DND-41 (cell line): ENCODE results near the gene LTBP1.
A peak's percentile ranks its signal among the peaks of the same experiment; 100 is the strongest.

Source experiments
- EZH2 ChIP-seq: IDR thresholded peaks from 3 replicates; pipeline ENCODE4 v1.6.1; 2012; ENCODE audit warnings: borderline replicate concordance, low read depth, mild to moderate bottlenecking, moderate library complexity, low read length, inconsistent platforms; ENCODE audit not compliant: severe bottlenecking
- TF ChIP-seq, protein P1 (sequence below): IDR thresholded peaks from 2 replicates; pipeline ENCODE4 v1.5.1; 2012; ENCODE audit warnings: borderline replicate concordance, low read length, moderate library complexity, mild to moderate bottlenecking; ENCODE audit not compliant: poor library complexity, severe bottlenecking; ENCODE audit errors: extremely low read depth

DNA sequence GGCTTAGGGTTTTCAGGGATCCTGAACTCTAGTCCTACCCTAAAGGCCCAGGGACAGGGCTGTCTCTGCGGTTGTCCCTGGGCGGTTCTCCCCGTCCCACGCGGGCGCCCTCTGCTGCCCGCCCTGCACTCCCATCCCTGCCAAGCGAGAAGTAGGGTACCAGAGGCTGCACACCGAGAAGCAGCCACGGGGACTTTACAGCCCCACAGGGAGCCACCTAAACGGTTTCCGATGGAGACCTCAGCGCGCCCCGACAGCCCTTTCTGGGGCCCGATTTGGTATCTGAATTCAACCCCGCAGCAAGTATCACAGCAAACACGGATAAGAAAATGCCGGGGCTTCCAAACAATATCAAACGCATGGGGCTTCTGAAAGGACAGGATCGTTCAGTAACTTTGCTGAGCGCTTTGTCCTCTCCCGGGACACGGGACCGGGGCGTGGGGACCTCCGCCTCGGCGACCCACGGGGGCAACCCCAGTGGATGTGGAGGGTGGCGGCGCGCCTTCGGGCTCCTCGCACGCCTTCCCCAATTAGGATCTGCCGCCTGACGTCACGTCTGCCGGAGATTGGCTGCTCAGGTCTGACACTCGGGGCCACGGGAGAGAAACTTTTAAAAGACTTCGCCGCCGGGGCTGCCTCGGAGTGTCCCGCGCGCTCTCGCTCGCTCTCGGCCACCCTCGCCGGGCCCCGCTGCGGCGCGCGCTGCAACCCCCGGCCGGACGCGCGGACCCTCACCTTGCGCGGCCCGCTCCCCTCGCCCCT is at the start of gene LTBP1:
- TF ChIP-seq, protein P1, sequence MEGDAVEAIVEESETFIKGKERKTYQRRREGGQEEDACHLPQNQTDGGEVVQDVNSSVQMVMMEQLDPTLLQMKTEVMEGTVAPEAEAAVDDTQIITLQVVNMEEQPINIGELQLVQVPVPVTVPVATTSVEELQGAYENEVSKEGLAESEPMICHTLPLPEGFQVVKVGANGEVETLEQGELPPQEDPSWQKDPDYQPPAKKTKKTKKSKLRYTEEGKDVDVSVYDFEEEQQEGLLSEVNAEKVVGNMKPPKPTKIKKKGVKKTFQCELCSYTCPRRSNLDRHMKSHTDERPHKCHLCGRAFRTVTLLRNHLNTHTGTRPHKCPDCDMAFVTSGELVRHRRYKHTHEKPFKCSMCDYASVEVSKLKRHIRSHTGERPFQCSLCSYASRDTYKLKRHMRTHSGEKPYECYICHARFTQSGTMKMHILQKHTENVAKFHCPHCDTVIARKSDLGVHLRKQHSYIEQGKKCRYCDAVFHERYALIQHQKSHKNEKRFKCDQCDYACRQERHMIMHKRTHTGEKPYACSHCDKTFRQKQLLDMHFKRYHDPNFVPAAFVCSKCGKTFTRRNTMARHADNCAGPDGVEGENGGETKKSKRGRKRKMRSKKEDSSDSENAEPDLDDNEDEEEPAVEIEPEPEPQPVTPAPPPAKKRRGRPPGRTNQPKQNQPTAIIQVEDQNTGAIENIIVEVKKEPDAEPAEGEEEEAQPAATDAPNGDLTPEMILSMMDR = peak; percentile 76
- TF ChIP-seq EZH2 = no peak
